Right lobe of liver (tissue), 4 donors: ENCODE measurements around the gene ZBTB9.

ENCODE experiments used
- CTCF ChIP-seq, 4 donors: fragments of 200-600 bp in 3 of 4; fragments of 450-650 bp in 1 of 4; IDR thresholded peaks; one replicate each; pipeline versions ENCODE4 v1.5.1 to v1.8.0; 2016 to 2022; ENCODE audit warnings: antibody characterized with exemption in 4 of 4, mild to moderate bottlenecking in 2 of 4
- POLR2A ChIP-seq: fragments of 450-650 bp; IDR thresholded peaks from one replicate; pipeline ENCODE4 v1.6.1; 2017; ENCODE audit warnings: antibody characterized with exemption, mild to moderate bottlenecking
- donor health status: DM: no; HTN: no; CAD: no.
- donor health status: DM: no; HTN: no; CAD: no.
- donor health status: DM: no; HTN: yes; CAD: no.

GRCh38 chr6:33469661-33470060 lies 15.3 kb downstream of the ZBTB9 start:
- TF ChIP-seq CTCF (IDR thresholded peaks at IDR 0.05) (no peak), POLR2A (no peak)
